ENCODE measurements around the gene ITGA3. TPM values are rescaled to one million over a fixed set of nuclear protein-coding genes. Genes with fewer than 3 reads are reported as not detected.
"Not testable (repeated sequence)": the region's sequence is repeated elsewhere in the genome, so short reads cannot be mapped to it uniquely, and the experiment has no call there.

ITGA3 gene
- polyA plus RNA-seq, 3 donors: 89.8 to 104 (median 95.0) TPM

- DNase-seq (ENCODE audit: low read depth in 3 of 3, low spot score in 2 of 3): no peak
These were observed 21.2 kb upstream of the ITGA3 start for GRCh38 chr17:50034498-50035364.

- DNase-seq (ENCODE audit: low read depth in 3 of 3, low spot score in 2 of 3): no peak
These were observed 20.5 kb upstream of the ITGA3 start for GRCh38 chr17:50035421-50035879.

GRCh38 chr17:50035945-50036344 is 20.0 kb upstream of the ITGA3 start:
- no peak for DNase-seq (ENCODE audit: low read depth in 3 of 3, low spot score in 2 of 3)

- DNase-seq (ENCODE audit: low read depth in 3 of 3, low spot score in 2 of 3): no peak
These were observed 19.3 kb upstream of the ITGA3 start for GRCh38 chr17:50036455-50037261.

- no peak for DNase-seq (ENCODE audit: low read depth in 3 of 3, low spot score in 2 of 3)
These were observed 18.4 kb upstream of the ITGA3 start for GRCh38 chr17:50037321-50038107.

- no peak for DNase-seq (ENCODE audit: low read depth in 3 of 3, low spot score in 2 of 3)
These were observed 16.9 kb upstream of the ITGA3 start for GRCh38 chr17:50039058-50039457.

- DNase-seq (ENCODE audit: low read depth in 3 of 3, low spot score in 2 of 3): not testable (repeated sequence)
These were observed 15.4 kb upstream of the ITGA3 start for GRCh38 chr17:50040496-50040895.

GRCh38 chr17:50042211-50042610 is 13.7 kb upstream of the ITGA3 start:
- no peak for DNase-seq (ENCODE audit: low read depth in 3 of 3, low spot score in 2 of 3)

GRCh38 chr17:50043290-50044148 is 12.4 kb upstream of the ITGA3 start:
- no peak for DNase-seq (ENCODE audit: low read depth in 3 of 3, low spot score in 2 of 3)

GRCh38 chr17:50044483-50044882 is 11.4 kb upstream of the ITGA3 start:
- no peak for DNase-seq (ENCODE audit: low read depth in 3 of 3, low spot score in 2 of 3)

GRCh38 chr17:50045154-50045553 is 10.8 kb upstream of the ITGA3 start:
- DNase-seq (ENCODE audit: low read depth in 3 of 3, low spot score in 2 of 3): no peak

GRCh38 chr17:50046179-50046578 is 9.7 kb upstream of the ITGA3 start:
- no peak for DNase-seq (ENCODE audit: low read depth in 3 of 3, low spot score in 2 of 3)

- no peak for DNase-seq (ENCODE audit: low read depth in 3 of 3, low spot score in 2 of 3)
These were observed 9.2 kb upstream of the ITGA3 start for GRCh38 chr17:50046667-50047066.

GRCh38 chr17:50047083-50047482 is 8.8 kb upstream of the ITGA3 start:
- no peak for DNase-seq (ENCODE audit: low read depth in 3 of 3, low spot score in 2 of 3)

- no peak for DNase-seq (ENCODE audit: low read depth in 3 of 3, low spot score in 2 of 3)
These were observed 8.3 kb upstream of the ITGA3 start for GRCh38 chr17:50047488-50048126.

- no peak for DNase-seq (ENCODE audit: low read depth in 3 of 3, low spot score in 2 of 3)
These were observed 7.7 kb upstream of the ITGA3 start for GRCh38 chr17:50048146-50048720.

- no peak for DNase-seq (ENCODE audit: low read depth in 3 of 3, low spot score in 2 of 3)
These were observed 6.9 kb upstream of the ITGA3 start for GRCh38 chr17:50048988-50049387.

- no peak for DNase-seq (ENCODE audit: low read depth in 3 of 3, low spot score in 2 of 3)
These were observed 6.3 kb upstream of the ITGA3 start for GRCh38 chr17:50049636-50050035.

GRCh38 chr17:50050431-50051032 is 5.4 kb upstream of the ITGA3 start:
- DNase-seq (ENCODE audit: low read depth in 3 of 3, low spot score in 2 of 3): no peak

Data from right renal cortex interstitium (tissue), 3 donors.